Nephron progenitor cell (in vitro differentiated cells): ENCODE results near the gene COQ8B.

Source experiments
- DNase-seq: peaks from one replicate; pipeline ENCODE4 v3.0.0; 2021
- H3K27ac Mint-ChIP-seq: 2 replicates; pipeline ENCODE4 v1.8.0; 2021; ENCODE audit warnings: mild to moderate bottlenecking, moderate library complexity, mixed read lengths
- H3K27me3 Mint-ChIP-seq: 2 replicates; pipeline ENCODE4 v1.8.0; 2021; ENCODE audit warnings: mild to moderate bottlenecking, low read depth, mixed read lengths; ENCODE audit not compliant: poor library complexity
- H3K36me3 Mint-ChIP-seq: 2 replicates; pipeline ENCODE4 v1.8.0; 2021; ENCODE audit warnings: low read depth, mixed read lengths
- H3K4me1 Mint-ChIP-seq: 2 replicates; pipeline ENCODE4 v1.8.0; 2021; ENCODE audit warnings: mixed read lengths
- H3K4me3 Mint-ChIP-seq: 2 replicates; pipeline ENCODE4 v1.8.0; 2021; ENCODE audit warnings: mild to moderate bottlenecking, moderate library complexity, mixed read lengths
- H3K9me3 Mint-ChIP-seq: 2 replicates; pipeline ENCODE4 v1.8.0; 2021; ENCODE audit warnings: mild to moderate bottlenecking, moderate library complexity, mixed read lengths
- CTCF ChIP-seq: fragments of 200-600 bp; sonication (generic); IDR thresholded peaks from 2 replicates; pipeline ENCODE4 v1.5.0; 2021; ENCODE audit warnings: antibody characterized with exemption

The COQ8B gene

GRCh38 chr19:40758491-40758890, 41.8 kb upstream of the COQ8B start:
- no peak overlapping the region for H3K27ac Mint-ChIP-seq
- TF ChIP-seq CTCF = no peak
- no peaks in the 10 kb centered on the region for H3K9me3 Mint-ChIP-seq
- H3K4me3 Mint-ChIP-seq = no peak overlapping the region
- no peak for DNase-seq
- H3K27me3 Mint-ChIP-seq = no peaks in the 10 kb centered on the region
- peaks cover 28% of the 10 kb centered on the region for H3K4me1 Mint-ChIP-seq
- H3K36me3 Mint-ChIP-seq = peaks cover 76% of the 10 kb centered on the region

GRCh38 chr19:40756502-40757110, 39.9 kb upstream of the COQ8B start:
- no peaks in the 10 kb centered on the region for H3K27me3 Mint-ChIP-seq
- H3K27ac Mint-ChIP-seq = peak overlapping the region; percentile 82
- H3K36me3 Mint-ChIP-seq = peaks cover 72% of the 10 kb centered on the region
- TF ChIP-seq CTCF = no peak
- peaks cover 43% of the 10 kb centered on the region for H3K4me1 Mint-ChIP-seq
- peak overlapping the region; percentile 29 for H3K4me3 Mint-ChIP-seq
- DNase-seq = no peak
- H3K9me3 Mint-ChIP-seq = no peaks in the 10 kb centered on the region

DNA sequence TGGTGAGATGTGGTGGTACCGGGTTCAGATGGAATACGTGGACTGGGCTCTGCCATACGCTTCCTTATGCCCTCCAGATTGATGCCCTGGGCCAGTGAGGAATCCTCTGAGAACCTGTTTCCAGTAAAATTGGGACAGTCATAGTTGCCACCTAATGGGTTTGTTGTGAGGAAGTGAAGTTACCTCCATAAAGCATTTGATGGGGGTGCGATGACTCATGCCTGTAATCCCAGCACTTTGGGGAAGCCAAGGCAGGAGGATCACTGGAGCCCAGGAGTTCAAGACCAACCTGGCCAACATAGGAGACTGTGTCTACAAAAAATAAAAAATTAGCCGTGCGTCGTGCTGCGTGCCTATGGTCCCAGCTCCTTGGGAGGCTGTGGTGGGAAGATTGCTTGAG, 39.1 kb upstream of the COQ8B start:
- no peaks in the 10 kb centered on the region for H3K9me3 Mint-ChIP-seq
- H3K4me1 Mint-ChIP-seq = peaks cover 49% of the 10 kb centered on the region
- DNase-seq = no peak
- peak overlapping the region; percentile 87 for H3K27ac Mint-ChIP-seq
- H3K4me3 Mint-ChIP-seq = peak overlapping the region; percentile 40
- H3K27me3 Mint-ChIP-seq = no peaks in the 10 kb centered on the region
- TF ChIP-seq CTCF = no peak
- peaks cover 66% of the 10 kb centered on the region for H3K36me3 Mint-ChIP-seq

DNA sequence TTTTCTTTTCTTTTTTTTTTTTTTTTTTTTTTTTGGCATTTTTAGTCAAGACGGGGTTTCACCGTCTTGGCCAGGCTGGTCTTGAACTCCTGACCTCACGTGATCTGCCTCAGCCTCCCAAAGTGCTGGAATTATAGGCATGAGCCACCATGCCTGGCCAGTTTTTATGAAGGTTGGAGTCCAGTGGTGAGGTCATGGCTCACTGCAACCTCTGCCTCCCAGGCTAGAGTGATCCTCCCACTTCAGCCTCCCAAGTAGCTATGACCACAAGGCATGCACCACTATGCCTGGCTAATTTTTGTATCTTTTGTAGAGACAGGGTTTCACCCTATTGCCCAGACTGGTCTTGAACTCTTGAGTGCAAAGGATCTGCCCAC, 38.5 kb upstream of the COQ8B start:
- Mint-ChIP-seq H3K27ac (no peak overlapping the region), H3K27me3 (no peaks in the 10 kb centered on the region), H3K9me3 (no peaks in the 10 kb centered on the region), H3K36me3 (peaks cover 61% of the 10 kb centered on the region), H3K4me3 (no peak overlapping the region), H3K4me1 (peaks cover 51% of the 10 kb centered on the region)
- TF ChIP-seq CTCF = no peak
- DNase-seq = no peak

- no peak for TF ChIP-seq CTCF
- Mint-ChIP-seq H3K27ac (peak overlapping the region; percentile 85), H3K4me3 (peak overlapping the region; percentile 64), H3K27me3 (peaks cover under 1% of the 10 kb centered on the region), H3K4me1 (peaks cover 56% of the 10 kb centered on the region), H3K9me3 (no peaks in the 10 kb centered on the region), H3K36me3 (peaks cover 56% of the 10 kb centered on the region)
- no peak for DNase-seq
Observed at GRCh38 chr19:40754611-40755247, 38.0 kb upstream of the COQ8B start.

GRCh38 chr19:40752257-40752781, 35.6 kb upstream of the COQ8B start:
- Mint-ChIP-seq H3K4me3 (peak overlapping the region; percentile 94), H3K4me1 (peaks cover 75% of the 10 kb centered on the region), H3K27me3 (peaks cover 6% of the 10 kb centered on the region), H3K36me3 (peaks cover 43% of the 10 kb centered on the region), H3K27ac (peak overlapping the region; percentile 99), H3K9me3 (no peaks in the 10 kb centered on the region)
- no peak for DNase-seq
- no peak for TF ChIP-seq CTCF
